Breast epithelium (tissue), 3 donors: ENCODE data around the gene PLCH2.

ENCODE experiments used
- CTCF ChIP-seq, 3 donors: fragments of 450-650 bp; IDR thresholded peaks; one replicate each; pipeline ENCODE4 v1.5.1; 2016 to 2017; ENCODE audit warnings: antibody characterized with exemption in 3 of 3, mild to moderate bottlenecking in 3 of 3, moderate library complexity in 3 of 3
- POLR2A ChIP-seq: fragments of 450-650 bp; IDR thresholded peaks from one replicate; pipeline ENCODE4 v1.6.1; 2016; ENCODE audit warnings: antibody characterized with exemption, mild to moderate bottlenecking, moderate library complexity
- POLR2AphosphoS5 ChIP-seq, 3 donors: sonication (generic); formaldehyde crosslinking; IDR thresholded peaks; one replicate each; pipeline ENCODE4 v1.6.1; 2017; ENCODE audit warnings: antibody characterized with exemption in 3 of 3

GRCh38 chr1:2427976-2428375 lies 48.1 kb upstream of the PLCH2 start:
- TF ChIP-seq CTCF (IDR thresholded peaks at IDR 0.05) = no peak
- TF ChIP-seq POLR2A = no peak
- no peak for TF ChIP-seq POLR2AphosphoS5 (IDR thresholded peaks at IDR 0.05)
